Measurements from ENCODE around the gene PACSIN2.

PACSIN2 gene

DNA sequence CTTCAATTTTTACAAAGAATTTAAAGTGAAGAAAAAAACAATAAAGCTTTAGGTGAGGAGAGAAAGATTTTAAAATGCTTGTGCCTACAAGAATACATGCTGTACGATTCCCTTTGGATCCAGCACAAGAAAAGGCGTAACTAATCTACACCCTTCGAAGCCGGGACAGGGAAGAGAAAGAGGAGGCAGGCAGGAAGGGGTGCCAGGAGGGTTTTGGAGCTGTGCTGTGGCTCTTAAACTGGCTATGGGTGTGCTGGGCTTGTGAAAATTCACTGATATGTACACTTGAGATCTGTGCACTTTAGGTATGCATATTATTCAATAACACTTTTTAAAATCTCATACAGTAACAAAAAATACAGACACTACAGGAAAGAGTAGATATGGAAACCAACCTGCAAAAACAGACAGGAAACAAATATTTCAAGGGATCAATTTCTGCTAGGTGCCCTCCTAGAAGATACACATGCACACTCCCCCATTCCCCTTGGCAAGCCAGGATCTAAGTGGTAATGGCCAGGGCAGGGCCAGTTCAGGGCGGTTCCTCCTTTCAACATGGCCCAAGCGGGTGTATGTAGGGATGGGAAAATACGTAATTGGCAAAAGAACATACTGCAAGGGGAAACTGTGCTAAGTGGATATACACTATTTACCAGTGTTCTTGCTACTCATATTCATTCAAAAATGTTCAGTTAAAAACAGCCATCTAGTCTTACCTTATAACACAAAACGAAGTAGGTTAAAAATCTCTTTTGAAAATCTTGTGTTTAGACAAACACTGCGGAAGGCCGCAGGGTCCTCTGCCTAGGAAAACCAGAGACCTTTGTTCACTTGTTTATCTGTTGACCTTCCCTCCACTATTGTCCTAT, 54.2 kb downstream of the PACSIN2 start:
- Histone ChIP-seq H3K27ac (replicated peaks) (no peak overlapping the region), H3K4me3 (replicated peaks; ENCODE audit: insufficient read depth, low read length) (no peak overlapping the region)

GRCh38 chr22:42959576-42960509, 55.1 kb downstream of the PACSIN2 start:
- Histone ChIP-seq H3K27ac (replicated peaks) (no peak overlapping the region; the same call in 1 of the 2 replicates), H3K4me3 (replicated peaks; ENCODE audit: insufficient read depth, low read length) (no peak overlapping the region), H3K27me3 (ENCODE audit: insufficient read depth, poor library complexity, severe bottlenecking) (no peaks in the 10 kb centered on the region)
- peak; percentile 48 to 68 for DNase-seq (ENCODE audit: low read depth in 1 of 2, low spot score in 1 of 2)
- TF ChIP-seq POLR2AphosphoS5 (IDR thresholded peaks at IDR 0.05; ENCODE audit: low read depth) (peak; percentile 39; the same call in 1 of the 2 replicates), CTCF (IDR thresholded peaks at IDR 0.05; ENCODE audit: insufficient read depth, low read length) (no peak)

More for the DNA sequence above, 54.2 kb downstream of the PACSIN2 start:
- no peak for TF ChIP-seq SPI1 (IDR thresholded peaks at IDR 0.05; ENCODE audit: borderline replicate concordance, low read depth)
- TF ChIP-seq, protein P1, sequence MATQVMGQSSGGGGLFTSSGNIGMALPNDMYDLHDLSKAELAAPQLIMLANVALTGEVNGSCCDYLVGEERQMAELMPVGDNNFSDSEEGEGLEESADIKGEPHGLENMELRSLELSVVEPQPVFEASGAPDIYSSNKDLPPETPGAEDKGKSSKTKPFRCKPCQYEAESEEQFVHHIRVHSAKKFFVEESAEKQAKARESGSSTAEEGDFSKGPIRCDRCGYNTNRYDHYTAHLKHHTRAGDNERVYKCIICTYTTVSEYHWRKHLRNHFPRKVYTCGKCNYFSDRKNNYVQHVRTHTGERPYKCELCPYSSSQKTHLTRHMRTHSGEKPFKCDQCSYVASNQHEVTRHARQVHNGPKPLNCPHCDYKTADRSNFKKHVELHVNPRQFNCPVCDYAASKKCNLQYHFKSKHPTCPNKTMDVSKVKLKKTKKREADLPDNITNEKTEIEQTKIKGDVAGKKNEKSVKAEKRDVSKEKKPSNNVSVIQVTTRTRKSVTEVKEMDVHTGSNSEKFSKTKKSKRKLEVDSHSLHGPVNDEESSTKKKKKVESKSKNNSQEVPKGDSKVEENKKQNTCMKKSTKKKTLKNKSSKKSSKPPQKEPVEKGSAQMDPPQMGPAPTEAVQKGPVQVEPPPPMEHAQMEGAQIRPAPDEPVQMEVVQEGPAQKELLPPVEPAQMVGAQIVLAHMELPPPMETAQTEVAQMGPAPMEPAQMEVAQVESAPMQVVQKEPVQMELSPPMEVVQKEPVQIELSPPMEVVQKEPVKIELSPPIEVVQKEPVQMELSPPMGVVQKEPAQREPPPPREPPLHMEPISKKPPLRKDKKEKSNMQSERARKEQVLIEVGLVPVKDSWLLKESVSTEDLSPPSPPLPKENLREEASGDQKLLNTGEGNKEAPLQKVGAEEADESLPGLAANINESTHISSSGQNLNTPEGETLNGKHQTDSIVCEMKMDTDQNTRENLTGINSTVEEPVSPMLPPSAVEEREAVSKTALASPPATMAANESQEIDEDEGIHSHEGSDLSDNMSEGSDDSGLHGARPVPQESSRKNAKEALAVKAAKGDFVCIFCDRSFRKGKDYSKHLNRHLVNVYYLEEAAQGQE (IDR thresholded peaks at IDR 0.05; ENCODE audit: insufficient replicate concordance, low read depth), result no peak
- TF ChIP-seq CTCF (IDR thresholded peaks at IDR 0.05; ENCODE audit: insufficient read depth, low read length), result no peak
- TF ChIP-seq POLR2AphosphoS5 (IDR thresholded peaks at IDR 0.05; ENCODE audit: low read depth), result no peak
- no peak for TF ChIP-seq GABPA (IDR thresholded peaks at IDR 0.05; ENCODE audit: low read depth)
- no peaks in the 10 kb centered on the region for H3K27me3 ChIP-seq (ENCODE audit: insufficient read depth, poor library complexity, severe bottlenecking)
- no peak for DNase-seq (ENCODE audit: low read depth in 1 of 2, low spot score in 1 of 2)

- no peak overlapping the region for H3K27ac ChIP-seq (replicated peaks)
- no peaks in the 10 kb centered on the region for H3K27me3 ChIP-seq (ENCODE audit: insufficient read depth, poor library complexity, severe bottlenecking)
- H3K4me3 ChIP-seq (replicated peaks; ENCODE audit: insufficient read depth, low read length), result no peak overlapping the region
- TF ChIP-seq CTCF (IDR thresholded peaks at IDR 0.05; ENCODE audit: insufficient read depth, low read length), result no peak
- TF ChIP-seq POLR2AphosphoS5 (IDR thresholded peaks at IDR 0.05; ENCODE audit: low read depth), result no peak
- no peak for TF ChIP-seq SPI1 (IDR thresholded peaks at IDR 0.05; ENCODE audit: borderline replicate concordance, low read depth)
- TF ChIP-seq, protein P1 (IDR thresholded peaks at IDR 0.05; ENCODE audit: insufficient replicate concordance, low read depth), result no peak
- no peak for TF ChIP-seq GABPA (IDR thresholded peaks at IDR 0.05; ENCODE audit: low read depth)
- no peak for DNase-seq (ENCODE audit: low read depth in 1 of 2, low spot score in 1 of 2)
These were observed 56.0 kb downstream of the PACSIN2 start for GRCh38 chr22:42958937-42959336.
